Measurements from ENCODE around the gene SUSD3. TPM values are rescaled to one million over a fixed set of nuclear protein-coding genes. Genes with fewer than 3 reads are reported as not detected.

The SUSD3 gene
- total and polyA plus RNA-seq, 4 donors, result 4.1 to 19.2 (median 11.8) TPM

DNA sequence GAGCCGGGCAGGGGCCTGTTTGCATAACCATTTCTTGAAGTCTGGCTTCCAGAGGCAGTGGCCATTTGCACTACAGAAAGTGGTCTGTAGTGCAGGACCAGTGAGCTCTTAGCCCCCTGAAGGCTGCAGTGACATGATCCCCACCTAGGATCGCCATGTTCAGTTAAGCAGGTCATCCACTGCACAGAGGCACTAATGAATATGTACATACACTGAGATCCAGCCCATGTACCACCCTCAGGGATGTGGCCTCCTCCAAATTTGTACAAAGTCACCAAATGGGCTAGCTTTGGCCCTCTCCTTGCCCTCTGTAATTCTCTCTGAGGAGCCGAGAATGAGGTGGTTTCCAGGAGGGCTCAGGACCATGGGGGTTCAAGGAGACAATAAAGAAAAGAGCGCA, 8.3 kb upstream of the SUSD3 start:
- Histone ChIP-seq H3K9ac (ENCODE audit: low read depth in 1 of 2, low read length in 2 of 2) (no peak overlapping the region), H3K4me1 (ENCODE audit: control insufficient read depth in 4 of 4, insufficient read depth in 4 of 4, low read length in 3 of 4) (peaks cover 0 to 18% (median 16%) of the 10 kb centered on the region in 4 donors), H3K9me3 (ENCODE audit: control insufficient read depth in 4 of 4, low read length in 3 of 4) (no peaks in the 10 kb centered on the region), H3K27ac (ENCODE audit: low read depth in 1 of 2, low read length in 2 of 2) (no peak overlapping the region), H3K27me3 (ENCODE audit: control insufficient read depth in 4 of 4, insufficient read depth in 4 of 4, low read length in 3 of 4) (no peaks in the 10 kb centered on the region), H3K4me3 (ENCODE audit: low read depth in 1 of 3, low read length in 3 of 3) (no peak overlapping the region), H3K36me3 (ENCODE audit: control insufficient read depth in 4 of 4, insufficient read depth in 3 of 4, low read depth in 1 of 4, low read length in 3 of 4) (no peaks in the 10 kb centered on the region)
- 83% methylated on average over 4 of the region's 4 CpGs for WGBS
- TF ChIP-seq FOXA2 (IDR thresholded peaks at IDR 0.05) (no peak), GABPA (IDR thresholded peaks at IDR 0.05 in 1 of 2, conservative IDR thresholded peaks at IDR 0.05 in 1 of 2) (no peak)
- TF ChIP-seq, protein P1, sequence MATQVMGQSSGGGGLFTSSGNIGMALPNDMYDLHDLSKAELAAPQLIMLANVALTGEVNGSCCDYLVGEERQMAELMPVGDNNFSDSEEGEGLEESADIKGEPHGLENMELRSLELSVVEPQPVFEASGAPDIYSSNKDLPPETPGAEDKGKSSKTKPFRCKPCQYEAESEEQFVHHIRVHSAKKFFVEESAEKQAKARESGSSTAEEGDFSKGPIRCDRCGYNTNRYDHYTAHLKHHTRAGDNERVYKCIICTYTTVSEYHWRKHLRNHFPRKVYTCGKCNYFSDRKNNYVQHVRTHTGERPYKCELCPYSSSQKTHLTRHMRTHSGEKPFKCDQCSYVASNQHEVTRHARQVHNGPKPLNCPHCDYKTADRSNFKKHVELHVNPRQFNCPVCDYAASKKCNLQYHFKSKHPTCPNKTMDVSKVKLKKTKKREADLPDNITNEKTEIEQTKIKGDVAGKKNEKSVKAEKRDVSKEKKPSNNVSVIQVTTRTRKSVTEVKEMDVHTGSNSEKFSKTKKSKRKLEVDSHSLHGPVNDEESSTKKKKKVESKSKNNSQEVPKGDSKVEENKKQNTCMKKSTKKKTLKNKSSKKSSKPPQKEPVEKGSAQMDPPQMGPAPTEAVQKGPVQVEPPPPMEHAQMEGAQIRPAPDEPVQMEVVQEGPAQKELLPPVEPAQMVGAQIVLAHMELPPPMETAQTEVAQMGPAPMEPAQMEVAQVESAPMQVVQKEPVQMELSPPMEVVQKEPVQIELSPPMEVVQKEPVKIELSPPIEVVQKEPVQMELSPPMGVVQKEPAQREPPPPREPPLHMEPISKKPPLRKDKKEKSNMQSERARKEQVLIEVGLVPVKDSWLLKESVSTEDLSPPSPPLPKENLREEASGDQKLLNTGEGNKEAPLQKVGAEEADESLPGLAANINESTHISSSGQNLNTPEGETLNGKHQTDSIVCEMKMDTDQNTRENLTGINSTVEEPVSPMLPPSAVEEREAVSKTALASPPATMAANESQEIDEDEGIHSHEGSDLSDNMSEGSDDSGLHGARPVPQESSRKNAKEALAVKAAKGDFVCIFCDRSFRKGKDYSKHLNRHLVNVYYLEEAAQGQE (IDR thresholded peaks at IDR 0.05), result no peak
- TF ChIP-seq, protein P2, sequence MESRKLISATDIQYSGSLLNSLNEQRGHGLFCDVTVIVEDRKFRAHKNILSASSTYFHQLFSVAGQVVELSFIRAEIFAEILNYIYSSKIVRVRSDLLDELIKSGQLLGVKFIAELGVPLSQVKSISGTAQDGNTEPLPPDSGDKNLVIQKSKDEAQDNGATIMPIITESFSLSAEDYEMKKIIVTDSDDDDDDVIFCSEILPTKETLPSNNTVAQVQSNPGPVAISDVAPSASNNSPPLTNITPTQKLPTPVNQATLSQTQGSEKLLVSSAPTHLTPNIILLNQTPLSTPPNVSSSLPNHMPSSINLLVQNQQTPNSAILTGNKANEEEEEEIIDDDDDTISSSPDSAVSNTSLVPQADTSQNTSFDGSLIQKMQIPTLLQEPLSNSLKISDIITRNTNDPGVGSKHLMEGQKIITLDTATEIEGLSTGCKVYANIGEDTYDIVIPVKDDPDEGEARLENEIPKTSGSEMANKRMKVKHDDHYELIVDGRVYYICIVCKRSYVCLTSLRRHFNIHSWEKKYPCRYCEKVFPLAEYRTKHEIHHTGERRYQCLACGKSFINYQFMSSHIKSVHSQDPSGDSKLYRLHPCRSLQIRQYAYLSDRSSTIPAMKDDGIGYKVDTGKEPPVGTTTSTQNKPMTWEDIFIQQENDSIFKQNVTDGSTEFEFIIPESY (IDR thresholded peaks at IDR 0.05), result no peak
- no peak for DNase-seq (ENCODE audit: low spot score)

DNA sequence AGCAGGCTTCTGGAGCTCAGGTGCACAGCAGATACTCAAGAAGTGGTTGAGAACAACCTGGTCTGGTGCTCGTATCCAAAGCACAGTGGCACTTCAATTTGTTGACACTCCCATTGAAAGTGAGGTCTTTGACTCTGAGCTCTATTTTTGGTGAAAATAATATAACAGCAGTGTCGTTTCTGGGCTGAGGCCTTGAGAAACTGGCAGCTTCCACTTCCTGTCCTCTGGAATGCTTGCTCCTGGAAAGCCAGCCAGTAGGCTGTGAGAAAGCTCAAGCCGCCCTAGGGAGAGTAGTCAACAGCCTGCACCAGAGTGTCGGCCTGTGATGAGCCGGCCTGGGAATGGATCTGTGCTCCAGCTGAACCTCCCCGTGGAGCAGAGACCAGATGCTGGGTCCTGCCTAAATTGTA, 6.8 kb upstream of the SUSD3 start:
- Histone ChIP-seq H3K9me3 (ENCODE audit: control insufficient read depth in 4 of 4, low read length in 3 of 4) (no peaks in the 10 kb centered on the region), H3K27me3 (ENCODE audit: control insufficient read depth in 4 of 4, insufficient read depth in 4 of 4, low read length in 3 of 4) (no peaks in the 10 kb centered on the region), H3K4me1 (ENCODE audit: control insufficient read depth in 4 of 4, insufficient read depth in 4 of 4, low read length in 3 of 4) (peaks cover 0 to 18% (median 16%) of the 10 kb centered on the region in 4 donors), H3K4me3 (ENCODE audit: low read depth in 1 of 3, low read length in 3 of 3) (no peak overlapping the region), H3K27ac (ENCODE audit: low read depth in 1 of 2, low read length in 2 of 2) (peak overlapping the region in 1 of 2 donors; percentile 10), H3K9ac (ENCODE audit: low read depth in 1 of 2, low read length in 2 of 2) (no peak overlapping the region), H3K36me3 (ENCODE audit: control insufficient read depth in 4 of 4, insufficient read depth in 3 of 4, low read depth in 1 of 4, low read length in 3 of 4) (no peaks in the 10 kb centered on the region)
- no peak for DNase-seq (ENCODE audit: low spot score)
- TF ChIP-seq, protein P1 (IDR thresholded peaks at IDR 0.05), result no peak
- TF ChIP-seq, protein P3, sequence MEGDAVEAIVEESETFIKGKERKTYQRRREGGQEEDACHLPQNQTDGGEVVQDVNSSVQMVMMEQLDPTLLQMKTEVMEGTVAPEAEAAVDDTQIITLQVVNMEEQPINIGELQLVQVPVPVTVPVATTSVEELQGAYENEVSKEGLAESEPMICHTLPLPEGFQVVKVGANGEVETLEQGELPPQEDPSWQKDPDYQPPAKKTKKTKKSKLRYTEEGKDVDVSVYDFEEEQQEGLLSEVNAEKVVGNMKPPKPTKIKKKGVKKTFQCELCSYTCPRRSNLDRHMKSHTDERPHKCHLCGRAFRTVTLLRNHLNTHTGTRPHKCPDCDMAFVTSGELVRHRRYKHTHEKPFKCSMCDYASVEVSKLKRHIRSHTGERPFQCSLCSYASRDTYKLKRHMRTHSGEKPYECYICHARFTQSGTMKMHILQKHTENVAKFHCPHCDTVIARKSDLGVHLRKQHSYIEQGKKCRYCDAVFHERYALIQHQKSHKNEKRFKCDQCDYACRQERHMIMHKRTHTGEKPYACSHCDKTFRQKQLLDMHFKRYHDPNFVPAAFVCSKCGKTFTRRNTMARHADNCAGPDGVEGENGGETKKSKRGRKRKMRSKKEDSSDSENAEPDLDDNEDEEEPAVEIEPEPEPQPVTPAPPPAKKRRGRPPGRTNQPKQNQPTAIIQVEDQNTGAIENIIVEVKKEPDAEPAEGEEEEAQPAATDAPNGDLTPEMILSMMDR (IDR thresholded peaks at IDR 0.05; ENCODE audit: low read depth, low read length, missing input control), result no peak
- TF ChIP-seq, protein P4, sequence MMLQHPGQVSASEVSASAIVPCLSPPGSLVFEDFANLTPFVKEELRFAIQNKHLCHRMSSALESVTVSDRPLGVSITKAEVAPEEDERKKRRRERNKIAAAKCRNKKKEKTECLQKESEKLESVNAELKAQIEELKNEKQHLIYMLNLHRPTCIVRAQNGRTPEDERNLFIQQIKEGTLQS (IDR thresholded peaks at IDR 0.05), result no peak
- TF ChIP-seq NR2F2 (IDR thresholded peaks at IDR 0.05), result peak; percentile 26
- no peak for TF ChIP-seq YY1 (IDR thresholded peaks at IDR 0.05)
- no peak for TF ChIP-seq FOXA2 (IDR thresholded peaks at IDR 0.05)
- TF ChIP-seq TAF1 (conservative IDR thresholded peaks at IDR 0.05), result no peak
- no peak for TF ChIP-seq HNF4A (conservative IDR thresholded peaks at IDR 0.05)
- no peak for TF ChIP-seq FOXA1 (IDR thresholded peaks at IDR 0.05)
- peak in 1 of 2 donors; percentile 16 for TF ChIP-seq RAD21 (IDR thresholded peaks at IDR 0.05)
- TF ChIP-seq HNF4G (IDR thresholded peaks at IDR 0.05), result no peak
- no peak for TF ChIP-seq GABPA (IDR thresholded peaks at IDR 0.05 in 1 of 2, conservative IDR thresholded peaks at IDR 0.05 in 1 of 2)
- TF ChIP-seq SP1 (IDR thresholded peaks at IDR 0.05), result peak; percentile 56
- no peak for TF ChIP-seq EGR1 (IDR thresholded peaks at IDR 0.05; ENCODE audit: low read depth in 2 of 2)
- no peak for TF ChIP-seq JUND (IDR thresholded peaks at IDR 0.05)
- TF ChIP-seq, protein P5, sequence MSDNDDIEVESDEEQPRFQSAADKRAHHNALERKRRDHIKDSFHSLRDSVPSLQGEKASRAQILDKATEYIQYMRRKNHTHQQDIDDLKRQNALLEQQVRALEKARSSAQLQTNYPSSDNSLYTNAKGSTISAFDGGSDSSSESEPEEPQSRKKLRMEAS (IDR thresholded peaks at IDR 0.05), result no peak
- TF ChIP-seq, protein P2 (IDR thresholded peaks at IDR 0.05), result no peak
- TF ChIP-seq RXRA (IDR thresholded peaks at IDR 0.05), result peak; percentile 26 to 40
- WGBS, result 51% methylated on average over 6 of the region's 6 CpGs
